GM18520 (cell line): Measurements from ENCODE around the gene MYCBP2.
A peak's percentile ranks its signal among the peaks of the same experiment; 100 is the strongest.
"Not testable (repeated sequence)": the region's sequence is repeated elsewhere in the genome, so short reads cannot be mapped to it uniquely, and the experiment has no call there.

ENCODE experiments used
- ATAC-seq: cut with Tn5 transposase; IDR thresholded peaks from one replicate; pipeline ENCODE4 v1.9.1; 2021; ENCODE audit not compliant: unreplicated experiment

Gene MYCBP2

GRCh38 chr13:77337159-77337558, 10.3 kb upstream of the MYCBP2 start:
- ATAC-seq, result no peak

- ATAC-seq, result no peak
Observed at GRCh38 chr13:77335543-77335942, 8.6 kb upstream of the MYCBP2 start.

GRCh38 chr13:77333594-77333993, 6.7 kb upstream of the MYCBP2 start:
- no peak for ATAC-seq

GRCh38 chr13:77331421-77331820, 4.5 kb upstream of the MYCBP2 start:
- no peak for ATAC-seq

GRCh38 chr13:77329911-77330584, 3.2 kb upstream of the MYCBP2 start:
- no peak for ATAC-seq

- peak; percentile 63 for ATAC-seq
Observed at GRCh38 chr13:77329133-77329910, 2.4 kb upstream of the MYCBP2 start.

- ATAC-seq, result peak; percentile 0
Observed at GRCh38 chr13:77328819-77329132, 1.9 kb upstream of the MYCBP2 start.

- no peak for ATAC-seq
Observed at GRCh38 chr13:77325371-77325980, 1.4 kb downstream of the MYCBP2 start.

GRCh38 chr13:77323858-77324257, 3.0 kb downstream of the MYCBP2 start:
- ATAC-seq, result no peak

- no peak for ATAC-seq
Observed at GRCh38 chr13:77319536-77319935, 7.4 kb downstream of the MYCBP2 start.

- no peak for ATAC-seq
Observed at GRCh38 chr13:77318741-77319140, 8.2 kb downstream of the MYCBP2 start.

GRCh38 chr13:77316430-77316829, 10.5 kb downstream of the MYCBP2 start:
- ATAC-seq, result no peak

- ATAC-seq, result not testable (repeated sequence)
Observed at GRCh38 chr13:77315509-77315908, 11.4 kb downstream of the MYCBP2 start.

GRCh38 chr13:77313923-77314322, 13.0 kb downstream of the MYCBP2 start:
- no peak for ATAC-seq

- no peak for ATAC-seq
Observed at GRCh38 chr13:77312311-77312710, 14.6 kb downstream of the MYCBP2 start.

- no peak for ATAC-seq
Observed at GRCh38 chr13:77310579-77311279, 16.2 kb downstream of the MYCBP2 start.

GRCh38 chr13:77310161-77310560, 16.7 kb downstream of the MYCBP2 start:
- no peak for ATAC-seq

GRCh38 chr13:77309254-77309653, 17.6 kb downstream of the MYCBP2 start:
- ATAC-seq, result no peak

- ATAC-seq, result no peak
Observed at GRCh38 chr13:77306458-77306857, 20.4 kb downstream of the MYCBP2 start.

GRCh38 chr13:77305266-77305665, 21.6 kb downstream of the MYCBP2 start:
- ATAC-seq, result no peak

GRCh38 chr13:77300176-77301037, 26.5 kb downstream of the MYCBP2 start:
- no peak for ATAC-seq
